DND-41 (cell line): Measurements from ENCODE around the gene PAK3.

Experiments used
- EZH2 ChIP-seq: IDR thresholded peaks from 3 replicates; pipeline ENCODE4 v1.6.1; 2012; ENCODE audit warnings: borderline replicate concordance, low read depth, mild to moderate bottlenecking, moderate library complexity, low read length, inconsistent platforms; ENCODE audit not compliant: severe bottlenecking
- TF ChIP-seq, protein P1 (sequence below): IDR thresholded peaks from 2 replicates; pipeline ENCODE4 v1.5.1; 2012; ENCODE audit warnings: borderline replicate concordance, low read length, moderate library complexity, mild to moderate bottlenecking; ENCODE audit not compliant: poor library complexity, severe bottlenecking; ENCODE audit errors: extremely low read depth

DNA sequence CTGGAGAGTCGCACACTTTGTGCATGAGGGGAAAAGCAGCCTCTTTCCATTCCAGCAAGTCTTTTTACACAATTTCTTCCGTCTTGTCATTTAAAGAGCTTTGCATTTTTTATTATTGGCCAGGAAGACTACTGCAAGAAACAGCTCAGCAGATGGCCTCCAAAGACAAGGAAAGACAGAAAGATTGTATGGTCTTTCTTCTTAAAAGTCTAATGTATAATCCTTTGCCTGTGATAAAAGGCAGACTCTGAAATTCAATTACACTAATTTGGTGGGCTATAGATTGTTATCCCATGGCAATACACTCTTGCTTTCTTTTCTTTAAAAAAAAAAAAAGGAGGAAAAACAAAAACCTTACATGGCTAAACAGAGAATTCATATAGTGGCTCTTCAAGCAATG is 168.4 kb downstream of the PAK3 start:
- TF ChIP-seq, protein P1, sequence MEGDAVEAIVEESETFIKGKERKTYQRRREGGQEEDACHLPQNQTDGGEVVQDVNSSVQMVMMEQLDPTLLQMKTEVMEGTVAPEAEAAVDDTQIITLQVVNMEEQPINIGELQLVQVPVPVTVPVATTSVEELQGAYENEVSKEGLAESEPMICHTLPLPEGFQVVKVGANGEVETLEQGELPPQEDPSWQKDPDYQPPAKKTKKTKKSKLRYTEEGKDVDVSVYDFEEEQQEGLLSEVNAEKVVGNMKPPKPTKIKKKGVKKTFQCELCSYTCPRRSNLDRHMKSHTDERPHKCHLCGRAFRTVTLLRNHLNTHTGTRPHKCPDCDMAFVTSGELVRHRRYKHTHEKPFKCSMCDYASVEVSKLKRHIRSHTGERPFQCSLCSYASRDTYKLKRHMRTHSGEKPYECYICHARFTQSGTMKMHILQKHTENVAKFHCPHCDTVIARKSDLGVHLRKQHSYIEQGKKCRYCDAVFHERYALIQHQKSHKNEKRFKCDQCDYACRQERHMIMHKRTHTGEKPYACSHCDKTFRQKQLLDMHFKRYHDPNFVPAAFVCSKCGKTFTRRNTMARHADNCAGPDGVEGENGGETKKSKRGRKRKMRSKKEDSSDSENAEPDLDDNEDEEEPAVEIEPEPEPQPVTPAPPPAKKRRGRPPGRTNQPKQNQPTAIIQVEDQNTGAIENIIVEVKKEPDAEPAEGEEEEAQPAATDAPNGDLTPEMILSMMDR = no peak
- TF ChIP-seq EZH2 = no peak
